Measurements from ENCODE around the gene THBD. TPM values are rescaled to one million over a fixed set of nuclear protein-coding genes. Genes with fewer than 3 reads are reported as not detected.
"Not testable (repeated sequence)": the region's sequence is repeated elsewhere in the genome, so short reads cannot be mapped to it uniquely, and the experiment has no call there.

THBD gene
- total and polyA plus RNA-seq, 2 experiments from 2014 or later, result 5.9 to 15.6 TPM

DNA sequence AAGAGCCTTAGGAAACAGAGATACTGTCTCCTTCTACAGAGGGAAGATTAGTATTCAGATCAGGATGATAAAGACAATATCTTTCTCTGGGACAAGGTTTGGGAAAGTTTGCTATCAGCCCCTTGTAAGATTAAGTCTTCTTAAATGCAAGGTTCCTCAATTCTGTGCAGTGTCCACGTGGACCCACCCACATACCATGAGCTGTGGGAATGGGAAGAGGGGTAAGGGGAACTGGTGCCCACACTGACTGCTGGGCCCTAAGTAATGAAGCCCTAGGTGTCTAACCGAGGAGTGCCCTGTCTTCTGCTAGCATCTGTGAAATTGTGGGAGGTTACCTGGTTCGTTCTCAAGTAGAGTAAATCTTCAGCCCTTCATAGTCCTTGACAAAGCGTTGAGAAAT is 20.1 kb downstream of the THBD start:
- Histone ChIP-seq H3K9me2 (ENCODE audit: insufficient read depth) (no peaks in the 10 kb centered on the region), H4K20me1 (ENCODE audit: insufficient read depth) (no peaks in the 10 kb centered on the region), H3K27ac (no peak overlapping the region), H3K27me3 (replicated peaks; ENCODE audit: insufficient read depth) (peaks cover 47% of the 10 kb centered on the region), H3K9ac (no peak overlapping the region), H3K36me3 (ENCODE audit: low read depth) (no peaks in the 10 kb centered on the region), H2AFZ (no peak overlapping the region), H3K4me3 (no peak overlapping the region), H3K9me3 (ENCODE audit: low read depth) (no peaks in the 10 kb centered on the region), H3K4me2 (ENCODE audit: unreplicated experiment) (no peak overlapping the region), H3K79me2 (ENCODE audit: insufficient read depth) (no peaks in the 10 kb centered on the region), H3F3A (ENCODE audit: insufficient read depth) (no peaks in the 10 kb centered on the region), H3K4me1 (ENCODE audit: insufficient read depth) (no peaks in the 10 kb centered on the region)
- 70 to 71% methylated on average over 4 of the region's 4 CpGs for WGBS, 2 experiments (ENCODE audit: low coverage in 1 of 2, low lambda C conversion rate in 2 of 2, missing lambda C conversion rate in 2 of 2)
- TF ChIP-seq EZH2 (IDR thresholded peaks at IDR 0.05; ENCODE audit: insufficient read depth, poor library complexity, severe bottlenecking), result no peak
- in situ Hi-C loops (cut with MboI), result no loop called here
- DNase-seq, result no peak

DNA sequence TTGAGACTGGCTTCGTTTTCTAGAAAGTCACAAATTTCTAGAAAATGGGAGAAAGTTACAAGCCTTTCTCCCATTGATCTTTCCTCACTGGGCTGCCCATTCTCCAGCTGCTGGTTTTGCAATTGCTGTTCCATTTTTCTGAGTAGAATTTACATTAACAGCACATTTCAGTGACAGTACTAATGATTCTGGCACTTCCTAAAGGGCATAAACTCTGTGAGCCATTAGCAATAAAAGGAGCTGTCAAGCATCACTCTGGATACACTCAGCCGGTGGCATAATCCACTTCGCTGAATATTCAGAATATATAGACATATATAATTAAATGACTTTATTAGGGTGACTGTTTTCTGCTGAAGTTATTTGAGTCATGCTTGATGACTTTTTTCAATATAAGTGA is 21.1 kb downstream of the THBD start:
- no peaks in the 10 kb centered on the region for H3K9me2 ChIP-seq (ENCODE audit: insufficient read depth)
- in situ Hi-C loops (cut with MboI), result no loop called here
- H3F3A ChIP-seq (ENCODE audit: insufficient read depth), result no peaks in the 10 kb centered on the region
- H2AFZ ChIP-seq, result no peak overlapping the region
- H3K27ac ChIP-seq, result no peak overlapping the region
- H3K4me2 ChIP-seq (ENCODE audit: unreplicated experiment), result no peak overlapping the region
- no peak overlapping the region for H3K4me3 ChIP-seq
- H3K4me1 ChIP-seq (ENCODE audit: insufficient read depth), result no peaks in the 10 kb centered on the region
- H3K9ac ChIP-seq, result no peak overlapping the region
- peaks cover 41% of the 10 kb centered on the region for H3K27me3 ChIP-seq (replicated peaks; ENCODE audit: insufficient read depth)
- H3K36me3 ChIP-seq (ENCODE audit: low read depth), result no peaks in the 10 kb centered on the region
- TF ChIP-seq EZH2phosphoT487 (IDR thresholded peaks at IDR 0.05; ENCODE audit: insufficient read depth, low read depth), result no peak
- TF ChIP-seq EZH2 (IDR thresholded peaks at IDR 0.05; ENCODE audit: insufficient read depth, poor library complexity, severe bottlenecking), result no peak
- DNase-seq, result no peak
- no peaks in the 10 kb centered on the region for H4K20me1 ChIP-seq (ENCODE audit: insufficient read depth)
- no peaks in the 10 kb centered on the region for H3K79me2 ChIP-seq (ENCODE audit: insufficient read depth)
- H3K9me3 ChIP-seq (ENCODE audit: low read depth), result no peaks in the 10 kb centered on the region
- 20% methylated on average over 3 of the region's 3 CpGs for WGBS, 2 experiments (ENCODE audit: low coverage in 1 of 2, low lambda C conversion rate in 2 of 2, missing lambda C conversion rate in 2 of 2)

DNA sequence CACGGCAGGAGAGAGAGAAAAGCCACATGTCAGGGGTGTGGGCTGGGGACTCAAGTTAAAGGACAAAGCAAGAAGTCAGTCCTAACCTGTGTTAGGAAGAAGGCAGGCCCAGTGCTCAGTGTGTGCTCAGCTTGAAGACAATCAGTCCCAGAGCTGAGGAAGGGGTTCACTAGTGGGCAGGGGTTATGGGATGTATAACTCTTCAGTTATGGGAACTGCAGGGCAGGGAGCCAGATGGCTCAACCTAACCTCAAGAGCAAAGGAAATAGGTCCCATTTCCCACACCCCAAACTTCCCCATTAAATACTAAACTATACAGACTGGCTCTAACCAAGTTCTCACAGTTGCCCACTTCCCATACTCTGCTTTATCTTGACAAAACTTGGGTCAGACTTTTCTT is 21.8 kb downstream of the THBD start:
- Histone ChIP-seq H3K36me3 (ENCODE audit: low read depth) (no peaks in the 10 kb centered on the region), H3K4me2 (ENCODE audit: unreplicated experiment) (no peak overlapping the region), H3K4me1 (ENCODE audit: insufficient read depth) (no peaks in the 10 kb centered on the region), H3K9ac (no peak overlapping the region), H3K9me3 (ENCODE audit: low read depth) (no peaks in the 10 kb centered on the region), H2AFZ (no peak overlapping the region), H4K20me1 (ENCODE audit: insufficient read depth) (no peaks in the 10 kb centered on the region), H3K27ac (no peak overlapping the region), H3K4me3 (no peak overlapping the region), H3F3A (ENCODE audit: insufficient read depth) (no peaks in the 10 kb centered on the region), H3K79me2 (ENCODE audit: insufficient read depth) (no peaks in the 10 kb centered on the region), H3K9me2 (ENCODE audit: insufficient read depth) (no peaks in the 10 kb centered on the region), H3K27me3 (replicated peaks; ENCODE audit: insufficient read depth) (peaks cover 38% of the 10 kb centered on the region)
- TF ChIP-seq EZH2phosphoT487 (IDR thresholded peaks at IDR 0.05; ENCODE audit: insufficient read depth, low read depth) (no peak), EZH2 (IDR thresholded peaks at IDR 0.05; ENCODE audit: insufficient read depth, poor library complexity, severe bottlenecking) (no peak)
- in situ Hi-C loops (cut with MboI), result no loop called here
- no peak for DNase-seq
- 47 to 77% methylated on average over 1 of the region's 1 CpG for WGBS, 2 experiments (ENCODE audit: low coverage in 1 of 2, low lambda C conversion rate in 2 of 2, missing lambda C conversion rate in 2 of 2)

DNA sequence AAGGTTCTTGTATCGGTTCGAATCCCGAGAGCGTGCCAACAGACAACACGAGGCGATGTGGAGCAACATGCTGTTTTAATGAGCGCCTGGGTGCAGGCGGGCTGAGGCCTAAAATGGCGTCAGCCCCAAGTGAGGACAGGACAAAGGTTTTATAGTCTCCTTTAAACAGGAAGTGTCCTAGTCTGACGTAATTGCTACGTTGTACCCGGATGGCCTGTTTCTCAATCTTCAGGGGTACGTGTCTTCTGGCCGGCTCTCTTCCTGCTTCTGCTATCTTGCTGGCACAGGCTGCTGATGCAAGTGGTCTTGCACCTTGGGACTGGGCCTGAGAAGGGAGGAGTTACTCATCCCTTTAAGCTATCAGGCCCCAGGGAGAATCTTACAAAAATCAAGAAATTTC is 24.0 kb downstream of the THBD start:
- H3K9me3 ChIP-seq (ENCODE audit: low read depth); H3K9me2 ChIP-seq (ENCODE audit: insufficient read depth); H3F3A ChIP-seq (ENCODE audit: insufficient read depth); in situ Hi-C loops (cut with MboI); H3K36me3 ChIP-seq (ENCODE audit: low read depth); H3K4me2 ChIP-seq (ENCODE audit: unreplicated experiment); H3K27ac ChIP-seq; H3K4me1 ChIP-seq (ENCODE audit: insufficient read depth); DNase-seq; H3K79me2 ChIP-seq (ENCODE audit: insufficient read depth); H3K9ac ChIP-seq; H2AFZ ChIP-seq; H4K20me1 ChIP-seq (ENCODE audit: insufficient read depth); H3K4me3 ChIP-seq: not testable (repeated sequence)
- peaks cover 27% of the 10 kb centered on the region for H3K27me3 ChIP-seq (replicated peaks; ENCODE audit: insufficient read depth)
- WGBS, 2 experiments (ENCODE audit: low coverage in 1 of 2, low lambda C conversion rate in 2 of 2, missing lambda C conversion rate in 2 of 2), result 82 to 87% methylated on average over 14 of the region's 14 CpGs

DNA sequence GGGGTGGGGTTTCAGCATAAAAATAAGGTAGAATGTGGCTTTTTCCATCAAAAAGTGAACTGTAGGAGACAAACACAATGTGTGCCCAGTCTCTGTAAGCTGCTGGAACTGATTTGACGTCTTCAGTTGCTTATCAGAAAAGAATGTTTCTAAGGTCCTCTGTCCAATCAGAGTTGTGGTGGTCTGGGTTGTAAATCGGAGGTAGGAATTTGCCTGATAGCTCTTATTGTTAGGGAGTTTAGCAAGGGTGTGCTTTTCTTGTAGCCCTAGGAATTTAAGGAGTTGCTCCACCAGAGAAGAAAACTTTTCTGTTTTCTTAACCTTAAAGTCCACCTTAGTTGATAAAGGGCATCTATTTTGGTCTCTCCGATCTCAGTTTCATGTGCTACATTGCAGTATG is 24.8 kb downstream of the THBD start:
- no peak for DNase-seq

More for the DNA sequence above, 24.8 kb downstream of the THBD start:
- in situ Hi-C loops (cut with MboI), result no loop called here
- H3K9ac ChIP-seq, result no peak overlapping the region
- no peak overlapping the region for H3K27ac ChIP-seq
- WGBS, 2 experiments (ENCODE audit: low coverage in 1 of 2, low lambda C conversion rate in 2 of 2, missing lambda C conversion rate in 2 of 2), result 78 to 88% methylated on average over 3 of the region's 3 CpGs
- no peak overlapping the region for H3K4me3 ChIP-seq
- no peaks in the 10 kb centered on the region for H3K9me2 ChIP-seq (ENCODE audit: insufficient read depth)
- H3K79me2 ChIP-seq (ENCODE audit: insufficient read depth), result no peaks in the 10 kb centered on the region
- no peaks in the 10 kb centered on the region for H3F3A ChIP-seq (ENCODE audit: insufficient read depth)
- no peak overlapping the region for H2AFZ ChIP-seq
- no peaks in the 10 kb centered on the region for H3K4me1 ChIP-seq (ENCODE audit: insufficient read depth)
- TF ChIP-seq EZH2 (IDR thresholded peaks at IDR 0.05; ENCODE audit: insufficient read depth, poor library complexity, severe bottlenecking), result no peak
- H3K9me3 ChIP-seq (ENCODE audit: low read depth), result no peaks in the 10 kb centered on the region
- H3K36me3 ChIP-seq (ENCODE audit: low read depth), result no peaks in the 10 kb centered on the region
- peaks cover 22% of the 10 kb centered on the region for H3K27me3 ChIP-seq (replicated peaks; ENCODE audit: insufficient read depth)
- H3K4me2 ChIP-seq (ENCODE audit: unreplicated experiment), result no peak overlapping the region
- H4K20me1 ChIP-seq (ENCODE audit: insufficient read depth), result no peaks in the 10 kb centered on the region

Measured in GM23248 (cell line).